ENCODE measurements around the gene TCP1. TPM values are rescaled to one million over a fixed set of nuclear protein-coding genes. Genes with fewer than 3 reads are reported as not detected.
"Not testable (repeated sequence)": the region's sequence is repeated elsewhere in the genome, so short reads cannot be mapped to it uniquely, and the experiment has no call there.

Gene TCP1
- total RNA-seq, 1 donor from 2014 or later: 213 TPM

- DNase-seq (ENCODE audit: low spot score): no peak
- TF ChIP-seq CTCF (IDR thresholded peaks at IDR 0.05; ENCODE audit: unreplicated experiment): no peak
- no peaks in the 10 kb centered on the region for H3K9me3 Mint-ChIP-seq (ENCODE audit: unreplicated experiment)
- H3K36me3 Mint-ChIP-seq (ENCODE audit: low read depth, unreplicated experiment): peaks cover 22% of the 10 kb centered on the region
- H3K4me3 Mint-ChIP-seq (ENCODE audit: unreplicated experiment): no peak overlapping the region
- no peak overlapping the region for H3K27ac Mint-ChIP-seq (ENCODE audit: unreplicated experiment)
- peaks cover 4% of the 10 kb centered on the region for H3K4me1 Mint-ChIP-seq (ENCODE audit: unreplicated experiment)
- H3K27me3 Mint-ChIP-seq (ENCODE audit: unreplicated experiment): no peaks in the 10 kb centered on the region
Observed at GRCh38 chr6:159754401-159754800, 35.0 kb downstream of the TCP1 start.

- no peak for TF ChIP-seq CTCF (IDR thresholded peaks at IDR 0.05; ENCODE audit: unreplicated experiment)
Observed at GRCh38 chr6:159753081-159753872, 36.1 kb downstream of the TCP1 start.

GRCh38 chr6:159751448-159751847 lies 38.0 kb downstream of the TCP1 start:
- H3K4me1 Mint-ChIP-seq (ENCODE audit: unreplicated experiment): no peaks in the 10 kb centered on the region
- H3K27ac Mint-ChIP-seq (ENCODE audit: unreplicated experiment): no peak overlapping the region
- no peak for DNase-seq (ENCODE audit: low spot score)
- no peaks in the 10 kb centered on the region for H3K27me3 Mint-ChIP-seq (ENCODE audit: unreplicated experiment)
- H3K36me3 Mint-ChIP-seq (ENCODE audit: low read depth, unreplicated experiment): peaks cover 19% of the 10 kb centered on the region
- H3K9me3 Mint-ChIP-seq (ENCODE audit: unreplicated experiment): no peaks in the 10 kb centered on the region
- no peak overlapping the region for H3K4me3 Mint-ChIP-seq (ENCODE audit: unreplicated experiment)
- TF ChIP-seq CTCF (IDR thresholded peaks at IDR 0.05; ENCODE audit: unreplicated experiment): no peak

More at GRCh38 chr6:159753081-159753872, 36.1 kb downstream of the TCP1 start:
- H3K4me3 Mint-ChIP-seq (ENCODE audit: unreplicated experiment): no peak overlapping the region
- no peaks in the 10 kb centered on the region for H3K9me3 Mint-ChIP-seq (ENCODE audit: unreplicated experiment)
- H3K4me1 Mint-ChIP-seq (ENCODE audit: unreplicated experiment): no peaks in the 10 kb centered on the region
- DNase-seq (ENCODE audit: low spot score): no peak
- H3K27me3 Mint-ChIP-seq (ENCODE audit: unreplicated experiment): no peaks in the 10 kb centered on the region
- H3K27ac Mint-ChIP-seq (ENCODE audit: unreplicated experiment): no peak overlapping the region
- H3K36me3 Mint-ChIP-seq (ENCODE audit: low read depth, unreplicated experiment): peaks cover 21% of the 10 kb centered on the region

- H3K4me3 Mint-ChIP-seq (ENCODE audit: unreplicated experiment): peak overlapping the region; percentile 44
- peaks cover 31% of the 10 kb centered on the region for H3K36me3 Mint-ChIP-seq (ENCODE audit: low read depth, unreplicated experiment)
- H3K27me3 Mint-ChIP-seq (ENCODE audit: unreplicated experiment); H3K4me1 Mint-ChIP-seq (ENCODE audit: unreplicated experiment); DNase-seq (ENCODE audit: low spot score); H3K27ac Mint-ChIP-seq (ENCODE audit: unreplicated experiment); H3K9me3 Mint-ChIP-seq (ENCODE audit: unreplicated experiment): not testable (repeated sequence)
Observed at GRCh38 chr6:159748127-159748526, 41.3 kb downstream of the TCP1 start.

GRCh38 chr6:159746759-159747158 lies 42.6 kb downstream of the TCP1 start:
- no peak overlapping the region for H3K4me3 Mint-ChIP-seq (ENCODE audit: unreplicated experiment)
- H3K9me3 Mint-ChIP-seq (ENCODE audit: unreplicated experiment): no peaks in the 10 kb centered on the region
- peaks cover 3% of the 10 kb centered on the region for H3K27me3 Mint-ChIP-seq (ENCODE audit: unreplicated experiment)
- no peak for TF ChIP-seq CTCF (IDR thresholded peaks at IDR 0.05; ENCODE audit: unreplicated experiment)
- H3K36me3 Mint-ChIP-seq (ENCODE audit: low read depth, unreplicated experiment): peaks cover 34% of the 10 kb centered on the region
- DNase-seq (ENCODE audit: low spot score): no peak
- H3K4me1 Mint-ChIP-seq (ENCODE audit: unreplicated experiment): no peaks in the 10 kb centered on the region
- no peak overlapping the region for H3K27ac Mint-ChIP-seq (ENCODE audit: unreplicated experiment)
